ENCODE results near the gene ANKRD16. TPM values are rescaled to one million over a fixed set of nuclear protein-coding genes. Genes with fewer than 3 reads are reported as not detected.

ANKRD16 gene
- total and polyA plus RNA-seq, 2 of the 8 experiments (the other 6 are each of a cell fraction or from before 2014, with no cell fraction given): 8.2 to 12.7 TPM

- TF ChIP-seq CHD7 (IDR thresholded peaks at IDR 0.05; ENCODE audit: insufficient replicate concordance, low read length): no peak
- no peak for TF ChIP-seq RAD21 (IDR thresholded peaks at IDR 0.05 in 1 of 2, conservative IDR thresholded peaks at IDR 0.05 in 1 of 2; ENCODE audit: low read depth in 2 of 2, low read length in 2 of 2)
- no peak for TF ChIP-seq SP2 (IDR thresholded peaks at IDR 0.05; ENCODE audit: low read length)
- TF ChIP-seq NANOG (IDR thresholded peaks at IDR 0.05; ENCODE audit: insufficient read depth, low read depth, low read length, poor library complexity, severe bottlenecking): no peak
- TF ChIP-seq ASH2L (IDR thresholded peaks at IDR 0.05; ENCODE audit: low read length): no peak
- no peak for TF ChIP-seq GABPA (IDR thresholded peaks at IDR 0.05; ENCODE audit: borderline replicate concordance, insufficient read depth, low read length)
- TF ChIP-seq RBBP5 (IDR thresholded peaks at IDR 0.05; ENCODE audit: borderline replicate concordance, low read depth, low read length): no peak
- no peak for TF ChIP-seq JUN (IDR thresholded peaks at IDR 0.05; ENCODE audit: low read depth, low read length)
- TF ChIP-seq TBP (IDR thresholded peaks at IDR 0.05; ENCODE audit: low read depth, low read length): no peak
- no peak for TF ChIP-seq BCL11A (IDR thresholded peaks at IDR 0.05; ENCODE audit: low read depth in 2 of 2, low read length in 2 of 2)
Measured at GRCh38 chr10:5913736-5914135, 24.0 kb upstream of the ANKRD16 start (continued).
